HepG2 (cell line): ENCODE data around the gene OPN5.

Experiments
- CREM ChIP-seq, 2 experiments: sonication (generic) in 1 of 2; formaldehyde crosslinking in 1 of 2; IDR thresholded peaks; 2 replicates each; pipeline versions ENCODE4 v1.4.0 to v1.6.1; 2016 to 2020; ENCODE audit warnings: antibody characterized with exemption in 1 of 2, mild to moderate bottlenecking in 1 of 2, missing genetic modification reagents in 1 of 2
- EZH2 ChIP-seq: conservative IDR thresholded peaks from 2 replicates; pipeline ENCODE4 v1.6.1; 2012; ENCODE audit warnings: mild to moderate bottlenecking, low read depth, low read length, moderate library complexity
- HINFP ChIP-seq: sonication (generic); formaldehyde crosslinking; IDR thresholded peaks from 2 replicates; pipeline ENCODE4 v1.4.0; 2020; ENCODE audit warnings: low read depth, mild to moderate bottlenecking, missing genetic modification reagents
- MYC ChIP-seq: sonication (generic); formaldehyde crosslinking; IDR thresholded peaks from 2 replicates; pipeline ENCODE4 v1.9.0; 2021; ENCODE audit warnings: missing genetic modification reagents, borderline replicate concordance
- PBX3 ChIP-seq: sonication (generic); formaldehyde crosslinking; IDR thresholded peaks from 2 replicates; pipeline ENCODE4 v1.8.1; 2023; ENCODE audit warnings: missing genetic modification reagents, inconsistent platforms, borderline replicate concordance
- REPIN1 ChIP-seq: sonication (generic); formaldehyde crosslinking; IDR thresholded peaks from 2 replicates; pipeline ENCODE4 v1.8.0; 2022; ENCODE audit warnings: missing genetic modification reagents, low read depth, mild to moderate bottlenecking, borderline replicate concordance
- ZBTB33 ChIP-seq: sonication (generic); formaldehyde crosslinking; IDR thresholded peaks from 2 replicates; pipeline ENCODE4 v1.4.0; 2020; ENCODE audit warnings: missing genetic modification reagents
- ZNF121 ChIP-seq: sonication (generic); formaldehyde crosslinking; IDR thresholded peaks from 2 replicates; pipeline ENCODE4 v1.5.0; 2020; ENCODE audit warnings: mild to moderate bottlenecking, missing genetic modification reagents
- ZNF546 ChIP-seq: sonication (generic); formaldehyde crosslinking; conservative IDR thresholded peaks from 2 replicates; pipeline ENCODE4 v1.8.1; 2023; ENCODE audit warnings: mild to moderate bottlenecking, missing genetic modification reagents
- ZNF567 ChIP-seq: sonication (generic); formaldehyde crosslinking; IDR thresholded peaks from 2 replicates; pipeline ENCODE4 v1.8.1; 2023; ENCODE audit warnings: mild to moderate bottlenecking, missing genetic modification reagents, borderline replicate concordance
- ZNF781 ChIP-seq: sonication (generic); formaldehyde crosslinking; IDR thresholded peaks from 2 replicates; pipeline ENCODE4 v1.5.1; 2020; ENCODE audit warnings: borderline replicate concordance, mild to moderate bottlenecking, missing genetic modification reagents; ENCODE audit errors: not compliant biosample characterization
- ZSCAN30 ChIP-seq: sonication (generic); formaldehyde crosslinking; IDR thresholded peaks from 2 replicates; pipeline ENCODE4 v1.5.0; 2020; ENCODE audit warnings: mild to moderate bottlenecking, missing genetic modification reagents
- TF ChIP-seq, protein P1 (sequence below): sonication (generic); formaldehyde crosslinking; IDR thresholded peaks from 2 replicates; pipeline ENCODE4 v1.5.0; 2020; ENCODE audit warnings: mild to moderate bottlenecking, missing genetic modification reagents, moderate library complexity
- TF ChIP-seq, protein P2 (sequence below): IDR thresholded peaks from 2 replicates; pipeline ENCODE4 v1.6.1; 2012; ENCODE audit warnings: low read length, improper control_type of control experiment

DNA sequence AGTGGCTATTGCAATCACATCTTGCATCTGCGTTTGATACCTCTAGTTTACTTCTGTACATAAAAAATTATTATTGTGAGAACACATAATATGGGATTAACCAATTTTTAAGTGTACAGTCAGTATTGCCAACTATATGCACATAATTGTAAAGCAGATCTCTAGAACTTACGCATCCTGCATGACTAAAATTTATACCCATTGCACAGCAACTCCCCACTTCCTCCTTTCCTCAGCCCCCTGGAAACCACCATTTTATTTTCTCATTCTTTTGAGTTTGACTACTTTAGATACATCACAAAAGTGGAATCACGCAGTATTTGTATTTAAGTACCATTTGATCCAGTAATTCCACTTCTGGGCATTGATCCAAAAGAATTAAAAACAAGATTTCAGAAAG, 19.3 kb upstream of the OPN5 start:
- TF ChIP-seq MYC (CRISPR knock-in tag) (no peak), ZNF567 (CRISPR knock-in tag) (no peak), EZH2 (no peak), PBX3 (CRISPR knock-in tag) (no peak), ZNF781 (CRISPR knock-in tag) (no peak), ZSCAN30 (CRISPR knock-in tag) (no peak), CREM (IDR thresholded peaks at IDR 0.05) (no peak), CREM (CRISPR knock-in tag; IDR thresholded peaks at IDR 0.05) (no peak), ZBTB33 (no peak), REPIN1 (no peak), ZNF121 (CRISPR knock-in tag) (no peak), HINFP (no peak), ZNF546 (CRISPR knock-in tag) (no peak)
- TF ChIP-seq, protein P1, sequence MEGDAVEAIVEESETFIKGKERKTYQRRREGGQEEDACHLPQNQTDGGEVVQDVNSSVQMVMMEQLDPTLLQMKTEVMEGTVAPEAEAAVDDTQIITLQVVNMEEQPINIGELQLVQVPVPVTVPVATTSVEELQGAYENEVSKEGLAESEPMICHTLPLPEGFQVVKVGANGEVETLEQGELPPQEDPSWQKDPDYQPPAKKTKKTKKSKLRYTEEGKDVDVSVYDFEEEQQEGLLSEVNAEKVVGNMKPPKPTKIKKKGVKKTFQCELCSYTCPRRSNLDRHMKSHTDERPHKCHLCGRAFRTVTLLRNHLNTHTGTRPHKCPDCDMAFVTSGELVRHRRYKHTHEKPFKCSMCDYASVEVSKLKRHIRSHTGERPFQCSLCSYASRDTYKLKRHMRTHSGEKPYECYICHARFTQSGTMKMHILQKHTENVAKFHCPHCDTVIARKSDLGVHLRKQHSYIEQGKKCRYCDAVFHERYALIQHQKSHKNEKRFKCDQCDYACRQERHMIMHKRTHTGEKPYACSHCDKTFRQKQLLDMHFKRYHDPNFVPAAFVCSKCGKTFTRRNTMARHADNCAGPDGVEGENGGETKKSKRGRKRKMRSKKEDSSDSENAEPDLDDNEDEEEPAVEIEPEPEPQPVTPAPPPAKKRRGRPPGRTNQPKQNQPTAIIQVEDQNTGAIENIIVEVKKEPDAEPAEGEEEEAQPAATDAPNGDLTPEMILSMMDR (CRISPR knock-in tag), result no peak
- TF ChIP-seq, protein P2, sequence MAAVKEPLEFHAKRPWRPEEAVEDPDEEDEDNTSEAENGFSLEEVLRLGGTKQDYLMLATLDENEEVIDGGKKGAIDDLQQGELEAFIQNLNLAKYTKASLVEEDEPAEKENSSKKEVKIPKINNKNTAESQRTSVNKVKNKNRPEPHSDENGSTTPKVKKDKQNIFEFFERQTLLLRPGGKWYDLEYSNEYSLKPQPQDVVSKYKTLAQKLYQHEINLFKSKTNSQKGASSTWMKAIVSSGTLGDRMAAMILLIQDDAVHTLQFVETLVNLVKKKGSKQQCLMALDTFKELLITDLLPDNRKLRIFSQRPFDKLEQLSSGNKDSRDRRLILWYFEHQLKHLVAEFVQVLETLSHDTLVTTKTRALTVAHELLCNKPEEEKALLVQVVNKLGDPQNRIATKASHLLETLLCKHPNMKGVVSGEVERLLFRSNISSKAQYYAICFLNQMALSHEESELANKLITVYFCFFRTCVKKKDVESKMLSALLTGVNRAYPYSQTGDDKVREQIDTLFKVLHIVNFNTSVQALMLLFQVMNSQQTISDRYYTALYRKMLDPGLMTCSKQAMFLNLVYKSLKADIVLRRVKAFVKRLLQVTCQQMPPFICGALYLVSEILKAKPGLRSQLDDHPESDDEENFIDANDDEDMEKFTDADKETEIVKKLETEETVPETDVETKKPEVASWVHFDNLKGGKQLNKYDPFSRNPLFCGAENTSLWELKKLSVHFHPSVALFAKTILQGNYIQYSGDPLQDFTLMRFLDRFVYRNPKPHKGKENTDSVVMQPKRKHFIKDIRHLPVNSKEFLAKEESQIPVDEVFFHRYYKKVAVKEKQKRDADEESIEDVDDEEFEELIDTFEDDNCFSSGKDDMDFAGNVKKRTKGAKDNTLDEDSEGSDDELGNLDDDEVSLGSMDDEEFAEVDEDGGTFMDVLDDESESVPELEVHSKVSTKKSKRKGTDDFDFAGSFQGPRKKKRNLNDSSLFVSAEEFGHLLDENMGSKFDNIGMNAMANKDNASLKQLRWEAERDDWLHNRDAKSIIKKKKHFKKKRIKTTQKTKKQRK, result no peak
